Measurements from ENCODE around the gene MIPOL1. TPM values are rescaled to one million over a fixed set of nuclear protein-coding genes. Genes with fewer than 3 reads are reported as not detected.

The MIPOL1 gene
- total and polyA plus RNA-seq, 2 of the 13 experiments (the other 11 are each of a cell fraction or from before 2014, with no cell fraction given): 8.6 to 34.2 TPM

DNA sequence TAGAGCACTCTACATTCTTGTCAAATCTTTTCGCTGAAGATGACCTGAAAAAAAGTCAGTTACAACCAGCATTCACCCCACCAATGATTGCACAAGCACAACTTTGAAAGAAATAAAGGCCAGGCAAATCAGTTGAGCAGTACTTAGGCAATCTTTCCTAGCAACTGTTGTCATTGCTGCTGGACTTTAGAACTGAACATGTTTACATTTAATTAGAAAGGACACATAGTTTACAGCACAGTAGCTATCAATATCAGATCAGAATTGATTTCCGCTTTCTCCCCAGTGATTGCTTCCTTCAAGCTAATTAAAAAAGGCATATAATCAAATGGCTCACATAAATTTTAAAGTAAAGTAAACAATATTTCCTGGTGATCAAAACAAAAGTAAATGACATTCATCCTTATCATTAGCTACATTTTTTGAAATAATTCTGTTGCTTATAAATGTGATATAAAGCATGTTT lies 268.9 kb downstream of the MIPOL1 start (continued):
- TF ChIP-seq, protein P1, sequence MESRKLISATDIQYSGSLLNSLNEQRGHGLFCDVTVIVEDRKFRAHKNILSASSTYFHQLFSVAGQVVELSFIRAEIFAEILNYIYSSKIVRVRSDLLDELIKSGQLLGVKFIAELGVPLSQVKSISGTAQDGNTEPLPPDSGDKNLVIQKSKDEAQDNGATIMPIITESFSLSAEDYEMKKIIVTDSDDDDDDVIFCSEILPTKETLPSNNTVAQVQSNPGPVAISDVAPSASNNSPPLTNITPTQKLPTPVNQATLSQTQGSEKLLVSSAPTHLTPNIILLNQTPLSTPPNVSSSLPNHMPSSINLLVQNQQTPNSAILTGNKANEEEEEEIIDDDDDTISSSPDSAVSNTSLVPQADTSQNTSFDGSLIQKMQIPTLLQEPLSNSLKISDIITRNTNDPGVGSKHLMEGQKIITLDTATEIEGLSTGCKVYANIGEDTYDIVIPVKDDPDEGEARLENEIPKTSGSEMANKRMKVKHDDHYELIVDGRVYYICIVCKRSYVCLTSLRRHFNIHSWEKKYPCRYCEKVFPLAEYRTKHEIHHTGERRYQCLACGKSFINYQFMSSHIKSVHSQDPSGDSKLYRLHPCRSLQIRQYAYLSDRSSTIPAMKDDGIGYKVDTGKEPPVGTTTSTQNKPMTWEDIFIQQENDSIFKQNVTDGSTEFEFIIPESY (CRISPR knock-in tag; IDR thresholded peaks at IDR 0.05): peak; percentile 88
- TF ChIP-seq XRCC5 (optimal IDR thresholded peaks at IDR 0.05; ENCODE audit: low read length) (no peak), REXO4 (CRISPR knock-in tag; IDR thresholded peaks at IDR 0.05; ENCODE audit: borderline replicate concordance) (no peak), ZNF772 (CRISPR knock-in tag; IDR thresholded peaks at IDR 0.05) (peak; percentile 100), ERF (CRISPR knock-in tag; IDR thresholded peaks at IDR 0.05) (peak; percentile 100), SMAD3 (CRISPR knock-in tag; IDR thresholded peaks at IDR 0.05) (peak; percentile 100), ZNF841 (CRISPR knock-in tag; IDR thresholded peaks at IDR 0.05; ENCODE audit: borderline replicate concordance) (no peak; the same call in 1 of the 2 replicates), ZNF569 (CRISPR knock-in tag; IDR thresholded peaks at IDR 0.05; ENCODE audit: borderline replicate concordance) (no peak; the same call in 1 of the 2 replicates), RBFOX2 (IDR thresholded peaks at IDR 0.05; ENCODE audit: low read depth, low read length) (no peak), ZNF619 (CRISPR knock-in tag; IDR thresholded peaks at IDR 0.05) (no peak), ZNF460 (CRISPR knock-in tag; IDR thresholded peaks at IDR 0.05; ENCODE audit: borderline replicate concordance) (peak; percentile 16; the same call in 1 of the 2 replicates), NR2F2 (IDR thresholded peaks at IDR 0.05; ENCODE audit: borderline replicate concordance, low read depth) (peak; percentile 94), ZMAT5 (CRISPR knock-in tag; IDR thresholded peaks at IDR 0.05; ENCODE audit: borderline replicate concordance, low read depth) (no peak), CBX5 (CRISPR knock-in tag; IDR thresholded peaks at IDR 0.05; ENCODE audit: borderline replicate concordance) (peak; percentile 98), ZNF678 (CRISPR knock-in tag; IDR thresholded peaks at IDR 0.05) (no peak), MED13 (CRISPR knock-in tag; IDR thresholded peaks at IDR 0.05) (peak; percentile 99), MTF2 (CRISPR knock-in tag; IDR thresholded peaks at IDR 0.05; ENCODE audit: borderline replicate concordance) (no peak), ZNF235 (CRISPR knock-in tag; IDR thresholded peaks at IDR 0.05; ENCODE audit: borderline replicate concordance) (no peak), ZNF230 (CRISPR knock-in tag; IDR thresholded peaks at IDR 0.05) (peak; percentile 73; the same call in 1 of the 2 replicates), NFIC (IDR thresholded peaks at IDR 0.05; ENCODE audit: low read length) (peak; percentile 99), SKI (IDR thresholded peaks at IDR 0.05; ENCODE audit: partially characterized antibody) (peak; percentile 90), PCBP2 (optimal IDR thresholded peaks at IDR 0.05; ENCODE audit: low read depth, low read length, poor library complexity, severe bottlenecking) (no peak), PAWR (CRISPR knock-in tag; IDR thresholded peaks at IDR 0.05; ENCODE audit: borderline replicate concordance) (no peak; the same call in 1 of the 2 replicates), SNAPC2 (CRISPR knock-in tag; IDR thresholded peaks at IDR 0.05) (peak; percentile 99)
- TF ChIP-seq, protein P2, sequence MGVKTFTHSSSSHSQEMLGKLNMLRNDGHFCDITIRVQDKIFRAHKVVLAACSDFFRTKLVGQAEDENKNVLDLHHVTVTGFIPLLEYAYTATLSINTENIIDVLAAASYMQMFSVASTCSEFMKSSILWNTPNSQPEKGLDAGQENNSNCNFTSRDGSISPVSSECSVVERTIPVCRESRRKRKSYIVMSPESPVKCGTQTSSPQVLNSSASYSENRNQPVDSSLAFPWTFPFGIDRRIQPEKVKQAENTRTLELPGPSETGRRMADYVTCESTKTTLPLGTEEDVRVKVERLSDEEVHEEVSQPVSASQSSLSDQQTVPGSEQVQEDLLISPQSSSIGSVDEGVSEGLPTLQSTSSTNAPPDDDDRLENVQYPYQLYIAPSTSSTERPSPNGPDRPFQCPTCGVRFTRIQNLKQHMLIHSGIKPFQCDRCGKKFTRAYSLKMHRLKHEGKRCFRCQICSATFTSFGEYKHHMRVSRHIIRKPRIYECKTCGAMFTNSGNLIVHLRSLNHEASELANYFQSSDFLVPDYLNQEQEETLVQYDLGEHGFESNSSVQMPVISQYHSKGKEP (CRISPR knock-in tag; IDR thresholded peaks at IDR 0.05): peak; percentile 88
- TF ChIP-seq, protein P3, sequence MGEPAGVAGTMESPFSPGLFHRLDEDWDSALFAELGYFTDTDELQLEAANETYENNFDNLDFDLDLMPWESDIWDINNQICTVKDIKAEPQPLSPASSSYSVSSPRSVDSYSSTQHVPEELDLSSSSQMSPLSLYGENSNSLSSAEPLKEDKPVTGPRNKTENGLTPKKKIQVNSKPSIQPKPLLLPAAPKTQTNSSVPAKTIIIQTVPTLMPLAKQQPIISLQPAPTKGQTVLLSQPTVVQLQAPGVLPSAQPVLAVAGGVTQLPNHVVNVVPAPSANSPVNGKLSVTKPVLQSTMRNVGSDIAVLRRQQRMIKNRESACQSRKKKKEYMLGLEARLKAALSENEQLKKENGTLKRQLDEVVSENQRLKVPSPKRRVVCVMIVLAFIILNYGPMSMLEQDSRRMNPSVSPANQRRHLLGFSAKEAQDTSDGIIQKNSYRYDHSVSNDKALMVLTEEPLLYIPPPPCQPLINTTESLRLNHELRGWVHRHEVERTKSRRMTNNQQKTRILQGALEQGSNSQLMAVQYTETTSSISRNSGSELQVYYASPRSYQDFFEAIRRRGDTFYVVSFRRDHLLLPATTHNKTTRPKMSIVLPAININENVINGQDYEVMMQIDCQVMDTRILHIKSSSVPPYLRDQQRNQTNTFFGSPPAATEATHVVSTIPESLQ (CRISPR knock-in tag; conservative IDR thresholded peaks at IDR 0.05): peak; percentile 79; the same call in 1 of the 2 replicates
